D721Med (cell line): ENCODE results near the gene PTK6.

Experiments
- DNase-seq: peaks from one replicate; pipeline ENCODE4 v3.0.0; 2011; ENCODE audit warnings: low spot score; ENCODE audit not compliant: insufficient read length
- FAIRE-seq: peaks from 2 replicates; lab custom pipeline; 2011; peaks lifted over from hg19 to GRCh38; lab: Jason Lieb, UNC
- TF ChIP-seq, protein P1 (sequence below): IDR thresholded peaks from 2 replicates; pipeline ENCODE4 v1.5.1; 2012; ENCODE audit warnings: mild to moderate bottlenecking, control low read depth; ENCODE audit not compliant: insufficient read depth; ENCODE audit errors: missing control alignments

PTK6 gene

DNA sequence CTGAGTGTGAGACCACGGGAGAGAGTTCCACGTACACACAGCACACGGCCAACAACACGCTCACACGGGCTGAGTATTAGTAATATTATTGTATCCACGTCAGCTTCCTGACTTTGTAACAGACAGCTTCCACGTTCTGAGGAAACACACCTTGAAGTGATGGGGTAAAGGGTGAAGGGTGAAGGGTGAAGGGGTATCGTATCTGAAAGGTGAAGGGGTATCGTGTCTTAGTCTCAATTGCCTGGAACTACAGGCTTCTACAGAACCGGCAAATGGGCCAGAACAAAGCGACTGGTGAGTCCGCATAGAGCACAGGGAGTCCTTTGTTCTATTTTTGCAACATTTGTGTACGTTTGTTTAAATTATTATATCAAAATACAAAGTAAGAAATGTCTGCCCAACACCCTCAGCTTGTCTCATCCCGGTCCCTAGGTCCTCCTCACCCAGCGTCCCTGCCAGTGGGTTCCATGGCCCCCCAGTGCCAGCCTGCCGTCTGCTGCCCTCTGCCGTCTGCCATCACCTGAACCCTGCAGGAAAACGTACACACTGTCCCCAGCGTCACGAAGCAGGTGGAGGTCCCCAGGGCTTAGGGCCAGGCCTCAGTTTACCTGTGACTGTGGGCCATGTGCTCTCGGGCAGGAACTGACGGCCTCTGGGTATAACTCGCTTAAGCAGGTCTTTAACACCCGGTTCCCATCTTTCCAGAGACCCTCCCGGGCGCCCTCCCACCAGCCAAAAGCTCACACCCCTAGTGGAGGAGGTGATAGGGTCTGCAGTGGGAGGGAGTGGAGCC is 41.2 kb upstream of the PTK6 start:
- TF ChIP-seq, protein P1, sequence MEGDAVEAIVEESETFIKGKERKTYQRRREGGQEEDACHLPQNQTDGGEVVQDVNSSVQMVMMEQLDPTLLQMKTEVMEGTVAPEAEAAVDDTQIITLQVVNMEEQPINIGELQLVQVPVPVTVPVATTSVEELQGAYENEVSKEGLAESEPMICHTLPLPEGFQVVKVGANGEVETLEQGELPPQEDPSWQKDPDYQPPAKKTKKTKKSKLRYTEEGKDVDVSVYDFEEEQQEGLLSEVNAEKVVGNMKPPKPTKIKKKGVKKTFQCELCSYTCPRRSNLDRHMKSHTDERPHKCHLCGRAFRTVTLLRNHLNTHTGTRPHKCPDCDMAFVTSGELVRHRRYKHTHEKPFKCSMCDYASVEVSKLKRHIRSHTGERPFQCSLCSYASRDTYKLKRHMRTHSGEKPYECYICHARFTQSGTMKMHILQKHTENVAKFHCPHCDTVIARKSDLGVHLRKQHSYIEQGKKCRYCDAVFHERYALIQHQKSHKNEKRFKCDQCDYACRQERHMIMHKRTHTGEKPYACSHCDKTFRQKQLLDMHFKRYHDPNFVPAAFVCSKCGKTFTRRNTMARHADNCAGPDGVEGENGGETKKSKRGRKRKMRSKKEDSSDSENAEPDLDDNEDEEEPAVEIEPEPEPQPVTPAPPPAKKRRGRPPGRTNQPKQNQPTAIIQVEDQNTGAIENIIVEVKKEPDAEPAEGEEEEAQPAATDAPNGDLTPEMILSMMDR, result peak; percentile 4
- FAIRE-seq (no peak), DNase-seq (no peak)

DNA sequence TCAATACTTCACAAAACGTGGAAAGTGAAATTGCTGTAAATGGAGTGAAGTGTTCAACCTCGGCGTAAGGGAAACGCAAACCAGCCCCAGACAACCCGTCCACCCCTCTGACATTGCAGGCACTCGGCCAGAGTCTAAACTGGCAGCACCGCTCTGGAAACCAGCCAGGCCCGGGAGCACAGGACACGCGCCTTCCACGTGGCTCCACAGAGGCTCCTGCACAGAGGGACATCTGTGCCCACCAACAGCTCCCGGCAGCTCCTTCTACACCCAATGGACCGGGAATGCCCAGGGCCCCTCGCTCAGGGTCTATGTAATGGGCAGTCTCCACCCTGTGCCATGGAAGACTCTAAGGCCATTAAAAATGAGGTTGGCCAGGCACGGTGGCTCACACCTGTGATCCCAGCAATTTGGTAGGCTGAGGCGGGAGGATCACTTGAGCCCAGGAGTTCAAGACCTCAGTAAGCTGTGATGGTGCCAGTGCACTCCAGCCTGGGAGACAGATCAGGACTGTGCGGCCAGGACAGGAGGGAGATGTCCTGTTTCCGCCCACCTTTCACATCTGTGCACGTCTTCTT is 40.2 kb upstream of the PTK6 start:
- TF ChIP-seq, protein P1, result no peak
- DNase-seq (no peak), FAIRE-seq (no peak)

DNA sequence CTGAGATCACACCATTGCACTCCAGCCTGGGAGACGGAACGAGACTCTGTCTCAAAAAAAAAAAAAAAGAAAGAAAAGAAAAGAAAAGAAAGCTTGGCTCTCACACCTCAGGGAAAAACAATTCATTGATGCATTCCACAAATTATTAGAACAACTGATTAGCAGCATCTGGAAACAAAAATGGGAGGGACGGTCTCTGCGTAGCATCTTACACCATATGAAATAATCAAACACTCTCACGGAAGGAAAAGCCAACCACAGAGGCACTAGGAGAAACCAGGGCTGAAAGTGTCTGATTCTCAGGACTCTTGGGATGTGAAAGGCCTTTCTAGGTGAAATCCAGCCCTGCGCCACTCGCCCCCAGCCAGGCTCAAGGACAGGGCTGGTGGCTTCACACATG is 39.1 kb upstream of the PTK6 start:
- TF ChIP-seq, protein P1, result no peak
- FAIRE-seq (no peak), DNase-seq (no peak)

DNA sequence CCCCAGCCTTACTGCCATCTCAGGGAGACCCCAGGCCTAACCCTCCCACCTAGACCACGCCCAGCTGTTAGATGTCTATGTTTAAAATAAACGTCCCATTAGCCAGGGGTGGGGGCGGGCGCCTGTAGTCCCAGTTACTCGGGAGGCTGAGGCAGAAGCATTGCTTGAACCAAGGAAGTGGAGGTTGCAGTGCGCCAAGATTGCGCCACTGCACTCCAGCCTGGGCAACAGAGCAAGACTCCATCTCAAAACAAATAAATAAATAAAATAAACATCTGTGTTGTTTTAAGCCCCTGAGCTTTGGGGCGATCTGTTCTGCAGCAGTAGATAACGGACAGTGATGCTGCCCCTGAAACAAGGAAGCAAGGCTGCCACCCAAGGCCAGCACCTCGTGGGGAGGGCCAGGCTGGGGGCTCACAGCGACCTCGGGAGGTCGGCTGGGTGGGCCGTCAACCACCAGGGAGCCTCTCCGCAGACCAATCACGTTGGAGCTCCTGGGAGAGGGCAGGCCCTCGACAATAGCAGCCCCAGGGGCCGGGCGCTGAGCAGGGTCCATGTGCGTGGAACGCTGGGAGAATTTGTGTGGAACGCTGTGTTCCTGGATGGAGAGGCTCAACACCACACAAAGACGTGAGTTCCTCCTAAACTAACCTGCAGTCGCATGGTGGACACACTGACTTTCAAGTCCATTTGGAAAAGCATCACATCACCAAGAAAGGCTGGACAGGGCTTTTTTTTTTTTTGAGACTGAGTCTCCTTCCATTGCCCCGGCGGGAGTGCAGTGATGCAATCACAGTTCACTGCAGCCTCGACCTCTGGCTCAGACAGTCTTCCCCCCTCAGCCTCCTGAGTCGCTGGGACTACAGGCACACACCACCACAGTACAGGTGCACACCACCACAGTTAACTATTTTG is 37.9 kb upstream of the PTK6 start:
- DNase-seq (no peak), FAIRE-seq (no peak)
- TF ChIP-seq, protein P1, result no peak

DNA sequence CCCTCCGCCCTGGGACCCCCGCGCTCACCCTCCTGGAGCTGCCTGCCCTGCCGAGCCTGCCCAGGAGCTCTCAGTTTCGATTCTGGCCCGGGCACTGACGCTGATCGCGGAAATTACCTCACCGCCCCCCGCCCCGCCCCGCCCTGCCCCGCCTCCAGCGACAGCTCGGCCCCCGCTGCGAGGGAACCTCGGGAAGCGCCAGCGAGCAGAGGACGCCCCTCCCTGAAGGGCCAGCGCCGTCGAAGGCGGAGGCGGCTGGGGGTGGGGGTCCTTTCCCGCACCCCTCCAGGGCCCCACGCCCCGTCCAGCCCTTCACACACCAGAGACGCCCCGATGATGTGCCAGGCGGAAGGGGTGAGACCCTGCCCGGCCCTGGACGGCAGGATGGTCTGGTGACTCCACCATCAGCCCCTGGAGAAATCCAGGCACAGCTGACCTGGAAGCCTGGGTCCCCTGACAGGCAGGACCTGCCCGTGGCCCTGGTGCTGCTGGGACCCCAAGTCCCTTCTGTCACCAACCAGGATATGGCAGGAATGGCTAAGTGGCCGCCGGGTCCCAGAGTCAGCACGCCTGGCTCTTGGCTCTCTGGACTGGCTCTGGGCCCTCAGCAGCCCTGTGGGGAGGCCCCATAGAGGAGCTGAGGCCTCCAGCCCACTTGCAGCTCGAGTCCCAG is 37.1 kb upstream of the PTK6 start, which contains the start of gene HELZ2:
TSS of gene HELZ2 (minus strand) at position 84 of the 673 bp plus-strand sequence. CDS start 1,854 bp downstream, outside the sequence.
- FAIRE-seq (no peak), DNase-seq (peak; percentile 75)
- TF ChIP-seq, protein P1, result no peak

DNA sequence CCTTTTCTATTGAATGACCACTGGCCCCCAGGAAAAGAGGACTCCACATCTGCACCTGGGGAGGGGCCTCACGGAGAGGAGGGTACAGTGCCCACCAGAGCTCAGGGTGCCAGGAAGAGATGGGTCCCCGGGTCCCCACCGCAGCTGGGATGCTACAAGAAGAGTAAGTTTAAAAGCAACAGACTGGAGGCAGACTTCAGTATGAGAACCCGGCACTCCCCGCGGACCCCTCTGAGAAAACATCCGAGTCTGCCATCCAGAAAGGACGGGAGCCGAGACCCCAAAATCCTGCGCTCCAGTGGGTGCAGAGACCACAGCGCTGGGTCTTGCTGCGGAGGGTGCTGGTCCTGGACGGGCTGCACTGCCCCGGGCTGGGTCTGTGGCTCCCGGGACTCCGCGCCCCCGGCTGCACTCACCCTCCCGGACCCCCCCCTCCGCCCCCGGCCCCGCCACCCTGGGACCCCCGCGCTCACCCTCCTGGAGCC is 36.5 kb upstream of the PTK6 start:
- no peak for DNase-seq
- FAIRE-seq, result no peak
- TF ChIP-seq, protein P1, result no peak
